ENCODE measurements around the gene KCTD4. TPM values are rescaled to one million over a fixed set of nuclear protein-coding genes. Genes with fewer than 3 reads are reported as not detected.
"Not testable (repeated sequence)": the region's sequence is repeated elsewhere in the genome, so short reads cannot be mapped to it uniquely, and the experiment has no call there.

Gene KCTD4
- not detected in 2 replicates for total RNA-seq
- polyA plus RNA-seq = not detected in 2 replicates
- not detected in 2 replicates for polyA plus RNA-seq (2011; cell fraction: cytosol; rRNA removed)
- polyA plus RNA-seq (2011; cell fraction: nucleus; rRNA removed) = not detected in 2 replicates
- polyA plus RNA-seq (2012) = not detected in 2 replicates
- polyA minus RNA-seq = not detected in 2 replicates
- not detected for polyA minus RNA-seq (2011; cell fraction: cytosol; rRNA and poly(A)+ RNA removed)
- polyA minus RNA-seq (2011; cell fraction: nucleus; rRNA and poly(A)+ RNA removed) = not detected in 2 replicates
- Bru-seq, nascent RNA = not detected
- not detected for BruChase-seq, experiment 1, labeled RNA remaining after a 6-hour chase
- not detected for BruChase-seq, experiment 2, labeled RNA remaining after a 2-hour chase
- long read RNA-seq = 0 reads

- DNase-seq (ENCODE audit: low read depth, low spot score) (peak; percentile 56), FAIRE-seq (peak; percentile 75)
- no peaks in the 10 kb centered on the region for H3K9me1 ChIP-seq (replicated peaks; ENCODE audit: control insufficient read depth, extremely low read depth, insufficient read depth, low read length)
- intact Hi-C loops (cut with micrococcal nuclease) = no loop called here
- no peak within 1 kb of the TSS for H3K4me2 ChIP-seq (ENCODE audit: insufficient read depth, low read length)
- no peaks in the 10 kb centered on the region for H3K9me3 ChIP-seq (replicated peaks; ENCODE audit: control insufficient read depth, insufficient read depth, low read length)
- TF ChIP-seq MAX (IDR thresholded peaks at IDR 0.05; ENCODE audit: insufficient read depth, insufficient read length) = no peak
- TF ChIP-seq JUN (IDR thresholded peaks at IDR 0.05; ENCODE audit: borderline replicate concordance, insufficient read depth, insufficient read length, low read depth) = no peak
- no peak for TF ChIP-seq MYC (IDR thresholded peaks at IDR 0.05; ENCODE audit: low read depth, low read length)
- TF ChIP-seq GATA2 (IDR thresholded peaks at IDR 0.05; ENCODE audit: insufficient read depth, insufficient read length, low read depth, low read length) = no peak
- dilution Hi-C loops (cut with MboI; ENCODE audit: extremely low pct_ligation_motif_present, low sequenced_read_pairs) = no loop called here
- no TSS peak for BruUV-seq (replicated peaks)
- no peaks in the 10 kb centered on the region for H3K79me2 ChIP-seq (ENCODE audit: control insufficient read depth, insufficient read depth, low read length)
- H3K4me1 ChIP-seq (ENCODE audit: control insufficient read depth, extremely low read depth, insufficient read depth, low read length) = peaks cover 10% of the 10 kb centered on the region
- ChIA-PET POLR2A (no interaction called here), CTCF (interaction anchor here (0.7 to 3.1 kb wide), 6 partner anchors 9 to 81 kb away, joined by 3 to 11 read pairs (median 3); no protein-coding TSS in a partner anchor)
- H2AFZ ChIP-seq (ENCODE audit: low read depth, low read length) = no peak within 1 kb of the TSS
- no peaks in the 10 kb centered on the region for H3K36me3 ChIP-seq (ENCODE audit: control insufficient read depth in 2 of 2, extremely low read depth in 1 of 2, insufficient read depth in 2 of 2, low read length in 2 of 2)
- H3K27me3 ChIP-seq (ENCODE audit: control insufficient read depth in 2 of 2, insufficient read depth in 2 of 2, low read length in 2 of 2) = no peaks in the 10 kb centered on the region
- H3K27ac ChIP-seq (ENCODE audit: insufficient read depth, low read depth, low read length) = no peak within 1 kb of the TSS
- no peak within 1 kb of the TSS for H3K9ac ChIP-seq (replicated peaks; ENCODE audit: extremely low read depth, insufficient read depth, low read length)
- no peak within 1 kb of the TSS for H3K4me3 ChIP-seq (replicated peaks in 1 of 3; ENCODE audit: insufficient read depth in 1 of 3, low read depth in 1 of 3, low read length in 3 of 3)
- H4K20me1 ChIP-seq (replicated peaks; ENCODE audit: control insufficient read depth, extremely low read depth, insufficient read depth, low read length) = no peaks in the 10 kb centered on the region
Measured at GRCh38 chr13:45200701-45201232, at the start of gene KCTD4. Gene KCTD4, minus strand, starts transcription at chr13:45201045. Its CDS starts 6,478 bp downstream, at chr13:45194567.

GRCh38 chr13:45249662-45250061 is 48.8 kb upstream of the KCTD4 start:
- H3K4me1 ChIP-seq (ENCODE audit: control insufficient read depth, extremely low read depth, insufficient read depth, low read length) = no peaks in the 10 kb centered on the region
- ChIA-PET CTCF (interaction anchor here (1.2 kb wide), 2 partner anchors 32 to 37 kb away, joined by 3 to 4 read pairs; no protein-coding TSS in a partner anchor), POLR2A (no interaction called here)
- H3K36me3 ChIP-seq (ENCODE audit: control insufficient read depth in 2 of 2, extremely low read depth in 1 of 2, insufficient read depth in 2 of 2, low read length in 2 of 2) = no peaks in the 10 kb centered on the region
- no peak for DNase-seq (ENCODE audit: low read depth, low spot score)
- H2AFZ ChIP-seq (ENCODE audit: low read depth, low read length) = no peak overlapping the region
- intact Hi-C loops (cut with micrococcal nuclease) = no loop called here
- H3K27me3 ChIP-seq (ENCODE audit: control insufficient read depth in 2 of 2, insufficient read depth in 2 of 2, low read length in 2 of 2) = no peaks in the 10 kb centered on the region
- no peaks in the 10 kb centered on the region for H3K9me3 ChIP-seq (replicated peaks; ENCODE audit: control insufficient read depth, insufficient read depth, low read length)
- H3K9me1 ChIP-seq (replicated peaks; ENCODE audit: control insufficient read depth, extremely low read depth, insufficient read depth, low read length) = no peaks in the 10 kb centered on the region
- no peaks in the 10 kb centered on the region for H3K79me2 ChIP-seq (ENCODE audit: control insufficient read depth, insufficient read depth, low read length)
- no peak for TF ChIP-seq GATA2 (IDR thresholded peaks at IDR 0.05; ENCODE audit: insufficient read depth, insufficient read length, low read depth, low read length)
- TF ChIP-seq JUN (IDR thresholded peaks at IDR 0.05; ENCODE audit: borderline replicate concordance, insufficient read depth, insufficient read length, low read depth) = no peak
- no peak for TF ChIP-seq MYC (IDR thresholded peaks at IDR 0.05; ENCODE audit: low read depth, low read length)
- no peak for TF ChIP-seq MAX (IDR thresholded peaks at IDR 0.05; ENCODE audit: insufficient read depth, insufficient read length)
- no TSS peak for BruUV-seq (replicated peaks)
- H3K4me3 ChIP-seq (replicated peaks in 1 of 3; ENCODE audit: insufficient read depth in 1 of 3, low read depth in 1 of 3, low read length in 3 of 3) = no peak overlapping the region
- H3K9ac ChIP-seq (replicated peaks; ENCODE audit: extremely low read depth, insufficient read depth, low read length) = no peak overlapping the region
- H3K4me2 ChIP-seq (ENCODE audit: insufficient read depth, low read length) = no peak overlapping the region
- FAIRE-seq = no peak
- dilution Hi-C loops (cut with MboI; ENCODE audit: extremely low pct_ligation_motif_present, low sequenced_read_pairs) = no loop called here
- no peaks in the 10 kb centered on the region for H4K20me1 ChIP-seq (replicated peaks; ENCODE audit: control insufficient read depth, extremely low read depth, insufficient read depth, low read length)
- no peak overlapping the region for H3K27ac ChIP-seq (ENCODE audit: insufficient read depth, low read depth, low read length)

GRCh38 chr13:45244736-45245135 is 43.9 kb upstream of the KCTD4 start:
- H3K79me2 ChIP-seq (ENCODE audit: control insufficient read depth, insufficient read depth, low read length); dilution Hi-C loops (cut with MboI; ENCODE audit: extremely low pct_ligation_motif_present, low sequenced_read_pairs); H3K4me1 ChIP-seq (ENCODE audit: control insufficient read depth, extremely low read depth, insufficient read depth, low read length); BruUV-seq (replicated peaks); POLR2A ChIA-PET; H2AFZ ChIP-seq (ENCODE audit: low read depth, low read length); H3K9me1 ChIP-seq (replicated peaks; ENCODE audit: control insufficient read depth, extremely low read depth, insufficient read depth, low read length); DNase-seq (ENCODE audit: low read depth, low spot score); intact Hi-C loops (cut with micrococcal nuclease); H3K36me3 ChIP-seq (ENCODE audit: control insufficient read depth in 2 of 2, extremely low read depth in 1 of 2, insufficient read depth in 2 of 2, low read length in 2 of 2); FAIRE-seq; H3K4me3 ChIP-seq (replicated peaks in 1 of 3; ENCODE audit: insufficient read depth in 1 of 3, low read depth in 1 of 3, low read length in 3 of 3); H3K4me2 ChIP-seq (ENCODE audit: insufficient read depth, low read length); H4K20me1 ChIP-seq (replicated peaks; ENCODE audit: control insufficient read depth, extremely low read depth, insufficient read depth, low read length); H3K27ac ChIP-seq (ENCODE audit: insufficient read depth, low read depth, low read length); H3K27me3 ChIP-seq (ENCODE audit: control insufficient read depth in 2 of 2, insufficient read depth in 2 of 2, low read length in 2 of 2); H3K9ac ChIP-seq (replicated peaks; ENCODE audit: extremely low read depth, insufficient read depth, low read length); H3K9me3 ChIP-seq (replicated peaks; ENCODE audit: control insufficient read depth, insufficient read depth, low read length): not testable (repeated sequence)
- CTCF ChIA-PET = interaction anchor here (1.0 kb wide), 1 partner anchor 36 kb away, joined by 5 read pairs; no protein-coding TSS in a partner anchor
